Activated CD8-positive, alpha-beta memory T cell treated with anti-CD3 and anti-CD28 coated beads for 24 hours (primary cell): ENCODE data around the gene ATP2A1.
"Not testable (repeated sequence)": the region's sequence is repeated elsewhere in the genome, so short reads cannot be mapped to it uniquely, and the experiment has no call there.

ENCODE experiments used
- DNase-seq: peaks from one replicate; pipeline ENCODE4 v3.0.0-alpha.2; 2020

The ATP2A1 gene

GRCh38 chr16:28883221-28883996 is 5.1 kb downstream of the ATP2A1 start:
- DNase-seq = no peak

GRCh38 chr16:28884045-28884444 is 5.8 kb downstream of the ATP2A1 start:
- DNase-seq = no peak

- DNase-seq = no peak
These were observed 8.7 kb downstream of the ATP2A1 start for GRCh38 chr16:28886945-28887344.

GRCh38 chr16:28890355-28890754 is 12.1 kb downstream of the ATP2A1 start:
- not testable (repeated sequence) for DNase-seq

GRCh38 chr16:28891964-28892890 is 13.9 kb downstream of the ATP2A1 start:
- no peak for DNase-seq

- no peak for DNase-seq
These were observed 15.0 kb downstream of the ATP2A1 start for GRCh38 chr16:28893291-28893690.

- DNase-seq = no peak
These were observed 17.3 kb downstream of the ATP2A1 start for GRCh38 chr16:28895609-28896008.

- DNase-seq = no peak
These were observed 19.5 kb downstream of the ATP2A1 start for GRCh38 chr16:28897826-28898225.

GRCh38 chr16:28898266-28898665 is 20.0 kb downstream of the ATP2A1 start:
- DNase-seq = no peak

- DNase-seq = no peak
These were observed 20.7 kb downstream of the ATP2A1 start for GRCh38 chr16:28898942-28899341.

GRCh38 chr16:28899882-28900590 is 21.7 kb downstream of the ATP2A1 start:
- DNase-seq = no peak

- no peak for DNase-seq
These were observed 22.3 kb downstream of the ATP2A1 start for GRCh38 chr16:28900601-28901000.

- DNase-seq = no peak
These were observed 23.6 kb downstream of the ATP2A1 start for GRCh38 chr16:28901862-28902261.

GRCh38 chr16:28902909-28903308 is 24.6 kb downstream of the ATP2A1 start:
- DNase-seq = no peak

GRCh38 chr16:28903344-28904042 is 25.2 kb downstream of the ATP2A1 start:
- DNase-seq = no peak

- DNase-seq = no peak
These were observed 26.1 kb downstream of the ATP2A1 start for GRCh38 chr16:28904363-28904762.

- DNase-seq = no peak
These were observed 26.5 kb downstream of the ATP2A1 start for GRCh38 chr16:28904828-28905227.

GRCh38 chr16:28905229-28905754 is 27.0 kb downstream of the ATP2A1 start:
- no peak for DNase-seq

- DNase-seq = no peak
These were observed 27.6 kb downstream of the ATP2A1 start for GRCh38 chr16:28905800-28906372.

- DNase-seq = no peak
These were observed 32.1 kb downstream of the ATP2A1 start for GRCh38 chr16:28910086-28911031.

- no peak for DNase-seq
These were observed 34.3 kb downstream of the ATP2A1 start for GRCh38 chr16:28912558-28912957.
